ENCODE results near the gene CFAP141.

The CFAP141 gene

GRCh38 chr1:154171880-154172279, 34.3 kb downstream of the CFAP141 start:
- FAIRE-seq, result no peak
- no peak for DNase-seq (ENCODE audit: low spot score)

- FAIRE-seq (no peak), DNase-seq (ENCODE audit: low spot score) (no peak)
These were observed 34.9 kb downstream of the CFAP141 start for GRCh38 chr1:154171223-154171583.

GRCh38 chr1:154170547-154171222, 35.4 kb downstream of the CFAP141 start:
- FAIRE-seq, result no peak
- no peak for DNase-seq (ENCODE audit: low spot score)

- FAIRE-seq (no peak), DNase-seq (ENCODE audit: low spot score) (no peak)
These were observed 38.7 kb downstream of the CFAP141 start for GRCh38 chr1:154167461-154167860.

- DNase-seq (ENCODE audit: low spot score) (no peak), FAIRE-seq (no peak)
These were observed 39.9 kb downstream of the CFAP141 start for GRCh38 chr1:154166207-154166606.

GRCh38 chr1:154159554-154159953, 46.6 kb downstream of the CFAP141 start:
- FAIRE-seq (no peak), DNase-seq (ENCODE audit: low spot score) (no peak)

GRCh38 chr1:154158307-154159125, 47.6 kb downstream of the CFAP141 start:
- FAIRE-seq, result no peak

DNA sequence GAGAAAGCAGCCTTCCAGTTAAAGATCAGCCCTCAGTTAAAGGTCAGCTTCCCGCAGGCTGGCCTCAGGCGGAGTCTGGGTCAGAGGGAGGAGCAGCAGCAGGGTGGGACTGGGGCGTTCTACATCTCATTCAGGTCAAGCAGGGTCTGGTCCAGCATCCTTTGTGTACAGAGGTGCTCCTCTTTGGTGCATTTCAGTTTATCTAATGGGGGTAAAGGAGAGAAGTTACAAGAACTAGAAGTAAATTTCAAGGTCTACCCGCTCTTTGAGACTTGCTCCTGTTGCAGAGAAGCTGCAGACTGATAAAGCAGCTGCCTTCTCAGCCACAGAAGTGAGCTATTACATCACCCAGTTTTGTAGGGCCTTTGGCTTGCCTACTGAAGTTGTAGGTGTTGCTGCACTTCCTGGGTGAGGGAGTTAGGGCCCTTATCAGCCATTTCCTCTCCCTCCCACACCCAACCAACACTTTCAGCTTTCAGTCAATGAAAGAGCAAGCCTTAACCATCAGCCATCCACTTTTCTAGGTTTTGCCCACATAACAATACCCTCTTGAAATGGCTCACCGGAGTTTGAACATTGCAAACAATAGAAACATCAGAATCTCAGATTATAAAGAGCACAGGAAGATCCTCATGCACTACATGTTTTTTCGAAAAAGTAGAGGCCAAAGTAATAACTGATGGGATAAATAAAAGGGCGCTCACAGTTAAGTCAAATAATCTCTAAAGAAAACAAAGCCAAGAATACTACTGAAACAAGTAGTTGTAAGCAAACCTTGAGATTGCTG, 48.4 kb downstream of the CFAP141 start:
- no peak for DNase-seq (ENCODE audit: low spot score)
- FAIRE-seq, result no peak

More at GRCh38 chr1:154158307-154159125, 47.6 kb downstream of the CFAP141 start:
- DNase-seq (ENCODE audit: low spot score), result no peak

DNA sequence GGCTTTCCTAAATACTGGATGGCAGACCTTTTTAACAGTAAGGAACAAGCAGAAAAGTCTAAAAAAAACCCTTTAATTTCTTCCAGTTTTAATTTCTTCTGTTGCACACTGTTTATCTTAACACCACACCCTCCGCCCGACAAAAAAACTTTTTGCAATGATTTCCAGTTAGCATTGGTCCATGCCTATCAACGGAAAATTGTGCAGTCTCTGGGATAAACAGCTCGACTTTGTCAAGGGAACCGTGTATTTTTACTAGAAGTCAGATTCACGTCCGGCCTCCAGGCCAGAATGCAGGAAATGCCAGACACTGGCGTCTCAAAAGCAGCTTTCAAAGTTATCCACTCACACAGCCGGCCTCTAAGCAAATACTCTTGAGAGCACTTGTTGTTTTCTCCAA, 50.9 kb downstream of the CFAP141 start:
- no peak for FAIRE-seq
- no peak for DNase-seq (ENCODE audit: low spot score)

- FAIRE-seq (no peak), DNase-seq (ENCODE audit: low spot score) (no peak)
These were observed 51.5 kb downstream of the CFAP141 start, which contains the start of gene NUP210L for GRCh38 chr1:154154534-154155191. TSS of gene NUP210L (minus strand) at chr1:154155073.

- no peak for DNase-seq (ENCODE audit: low spot score)
- FAIRE-seq, result no peak
These were observed 52.1 kb downstream of the CFAP141 start for GRCh38 chr1:154154053-154154452.

DNA sequence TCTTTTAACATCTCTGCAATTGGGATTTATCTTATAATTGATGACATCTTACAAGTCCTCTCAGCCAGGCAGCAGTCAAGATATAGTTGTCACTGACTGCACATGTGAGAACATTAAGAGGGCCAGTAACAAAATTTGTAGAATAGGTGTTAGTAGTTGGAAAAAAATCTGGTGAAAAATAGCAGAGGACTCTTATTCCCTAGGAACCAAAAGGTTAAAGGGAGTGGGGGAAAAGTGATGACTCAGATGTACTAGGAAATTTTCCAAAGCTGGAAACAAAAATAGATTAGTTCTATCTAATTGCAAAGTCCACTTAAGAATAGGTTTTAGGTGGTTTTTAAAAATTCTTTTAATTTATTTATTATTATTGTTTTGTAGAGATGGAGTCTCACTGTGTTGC, 54.8 kb downstream of the CFAP141 start:
- DNase-seq (ENCODE audit: low spot score) (no peak), FAIRE-seq (no peak)
